GM12878 (cell line): ENCODE measurements around the gene ENG. TPM values are rescaled to one million over a fixed set of nuclear protein-coding genes. Genes with fewer than 3 reads are reported as not detected.

Source experiments
- ATAC-seq: fragments of 200-7000 bp; cut with Tn5 transposase; 3 replicates; pipeline ENCODE4 v1.9.1; 2020; ENCODE audit warnings: mild to moderate bottlenecking, moderate library complexity
- BruUV-seq: library from RNA; stranded (reverse); fragments of 400-500 nt; replicated peaks from 2 replicates; lab custom pipeline; 2021; lab: Mats Ljungman, UMichigan
- CTCF ChIA-PET: fragments of 300-600 bp; sonication (Branson Sonifier 250); formaldehyde crosslinking; extraction: SDS; loops from one replicate; lab custom pipeline; 2021; ENCODE audit warnings: inconsistent platforms; lab: Yijun Ruan, JAX
- POLR2A ChIA-PET: fragments of 350-600 bp; formaldehyde crosslinking; extraction: SDS; loops from one replicate; lab custom pipeline; 2021; ENCODE audit warnings: inconsistent platforms; lab: Charles Lee
- RAD21 ChIA-PET: fragments of 300-600 bp; sonication (Branson Sonifier 250); formaldehyde crosslinking; loops from one replicate; lab custom pipeline; 2023; ENCODE audit warnings: antibody characterized with exemption; ENCODE audit not compliant: unreplicated experiment; lab: Charles Lee
- SMC1A ChIA-PET: fragments of 300-600 bp; sonication (Branson Sonifier 250); formaldehyde crosslinking; loops from one replicate; lab custom pipeline; 2023; ENCODE audit not compliant: unreplicated experiment, uncharacterized antibody; lab: Charles Lee
- DNase-seq: peaks from one replicate; pipeline ENCODE4 v3.0.0-alpha.2; 2011; ENCODE audit warnings: low read depth, low spot score
- FAIRE-seq: peaks from 3 replicates; lab custom pipeline; 2011; peaks lifted over from hg19 to GRCh38; lab: Jason Lieb, UNC
- H2AFZ ChIP-seq: 2 replicates; pipeline ENCODE4 v1.6.0; 2011; ENCODE audit warnings: low read depth, low read length, control low read depth; ENCODE audit not compliant: control insufficient read depth
- H3K27ac ChIP-seq: 2 replicates; pipeline ENCODE4 v1.5.1; 2011; ENCODE audit warnings: control low read depth; ENCODE audit not compliant: control insufficient read depth, insufficient read depth
- H3K27me3 ChIP-seq, 2 experiments: replicated peaks in 1 of 2; 2 replicates each; pipeline versions ENCODE4 v1.6.0 to v1.6.1; 2011; ENCODE audit warnings: low read length in 1 of 2; ENCODE audit not compliant: control insufficient read depth in 2 of 2, insufficient read depth in 2 of 2
- H3K36me3 ChIP-seq, 2 experiments: 2 replicates each; pipeline ENCODE4 v1.5.1; 2011; ENCODE audit warnings: low read length in 1 of 2; ENCODE audit not compliant: control insufficient read depth in 2 of 2, insufficient read depth in 2 of 2
- H3K4me1 ChIP-seq: 2 replicates; pipeline ENCODE4 v1.6.1; 2011; ENCODE audit warnings: mild to moderate bottlenecking, low read length, moderate library complexity, mixed read lengths; ENCODE audit not compliant: control insufficient read depth, insufficient read depth
- H3K4me2 ChIP-seq: 2 replicates; pipeline ENCODE4 v1.6.0; 2011; ENCODE audit warnings: control low read depth; ENCODE audit not compliant: control insufficient read depth, insufficient read depth
- H3K4me3 ChIP-seq: fragments of 200-600 bp; sonication (generic); 2 replicates; pipeline ENCODE4 v1.5.1; 2016
- H3K79me2 ChIP-seq: 2 replicates; pipeline ENCODE4 v1.6.0; 2011; ENCODE audit warnings: low read length; ENCODE audit not compliant: control insufficient read depth, insufficient read depth
- H3K9ac ChIP-seq: 2 replicates; pipeline ENCODE4 v1.8.0; 2011; ENCODE audit warnings: low read length, control low read depth, mixed read lengths; ENCODE audit not compliant: control insufficient read depth, insufficient read depth
- H3K9me3 ChIP-seq: replicated peaks from 3 replicates; pipeline ENCODE4 v1.5.1; 2011; ENCODE audit warnings: mild to moderate bottlenecking, low read length; ENCODE audit not compliant: control insufficient read depth, insufficient read depth
- H4K20me1 ChIP-seq: 2 replicates; pipeline ENCODE4 v1.6.0; 2011; ENCODE audit not compliant: control insufficient read depth, insufficient read depth
- GABPA ChIP-seq: IDR thresholded peaks from 2 replicates; pipeline ENCODE4 v1.6.1; 2014; ENCODE audit warnings: antibody characterized with exemption, low read depth, mild to moderate bottlenecking, inconsistent platforms
- IKZF1 ChIP-seq: fragments of 450-650 bp; conservative IDR thresholded peaks from 2 replicates; pipeline ENCODE4 v1.6.1; 2017; ENCODE audit warnings: antibody characterized with exemption, mild to moderate bottlenecking
- MXI1 ChIP-seq: fragments of 150-350 bp; IDR thresholded peaks from 2 replicates; pipeline ENCODE4 v1.6.1; 2011; ENCODE audit warnings: low read depth, mild to moderate bottlenecking, inconsistent platforms, low read length, improper control_type of control experiment
- RAD51 ChIP-seq: fragments of 450-650 bp; IDR thresholded peaks from 2 replicates; pipeline ENCODE4 v1.6.1; 2016; ENCODE audit warnings: moderate library complexity, mild to moderate bottlenecking, inconsistent platforms
- STAT3 ChIP-seq: IDR thresholded peaks from 2 replicates; pipeline ENCODE4 v1.6.1; 2011; ENCODE audit warnings: low read depth, low read length, improper control_type of control experiment
- SUPT20H ChIP-seq: IDR thresholded peaks from 2 replicates; pipeline ENCODE4 v1.6.1; 2011; ENCODE audit warnings: low read depth, mild to moderate bottlenecking, low read length, moderate library complexity, borderline replicate concordance; ENCODE audit not compliant: control insufficient read depth
- SUZ12 ChIP-seq: fragments of 200-600 bp; sonication (generic); IDR thresholded peaks from one replicate; pipeline ENCODE4 v1.6.1; 2018; ENCODE audit warnings: antibody characterized with exemption, mild to moderate bottlenecking; ENCODE audit not compliant: unreplicated experiment
- WGBS: methylation state at CpG from one replicate; pipeline ENCODE4 v1.1.6; 2016; ENCODE audit warnings: low lambda C conversion rate; ENCODE audit not compliant: insufficient replicate concordance, insufficient coverage; ENCODE audit errors: missing lambda C conversion rate; 5-methylcytosine and 5-hydroxymethylcytosine counted together
- in situ Hi-C: fragments of 300-500 bp; cut with MboI; formaldehyde crosslinking; loops from 9 replicates; pipeline ENCODE4 v1.14.3; 2018; ENCODE audit warnings: mixed read lengths
- intact Hi-C: fragments of 100-400 bp; cut with micrococcal nuclease; formaldehyde crosslinking; loops from one replicate; pipeline ENCODE4 v1.14.2; 2022; ENCODE audit not compliant: unreplicated experiment
- polyA plus RNA-seq, 11 experiments: library from polyadenylated mRNA; depleted of rRNA in 4 of 11; unstranded in 6 of 11; stranded (reverse) in 5 of 11; fragments of >200 nt; fragmentation: Nextera tagmentation in 4 of 11; fragmentation: Illumina TruSeq in 1 of 11; extraction: Ambion mirVana in 4 of 11; extraction: Trizol in 1 of 11; gene quantifications; 1 replicate in 1 of 11; 2 replicates in 10 of 11; pipeline versions ENCODE4 v1.2.1 to v1.2.3, GENCODE V29; 2011 to 2016; ENCODE audit warnings: inconsistent platforms in 2 of 11, missing spikeins in 2 of 11, low read depth in 1 of 11
- total RNA-seq, 4 experiments: library from RNA; depleted of rRNA in 3 of 4; stranded (reverse); fragments of >200 nt in 3 of 4; fragmentation: Illumina TruSeq in 1 of 4; extraction: Trizol in 1 of 4; gene quantifications; 2 replicates each; pipeline versions ENCODE4 v1.2.1 to v1.2.3, GENCODE V29; 2013 to 2021
- TF ChIP-seq, protein P1 (sequence below): IDR thresholded peaks from 2 replicates; pipeline ENCODE4 v1.6.1; 2012; ENCODE audit warnings: improper control_type of control experiment, low read depth, low read length; ENCODE audit not compliant: insufficient replicate concordance
- TF ChIP-seq, protein P2 (sequence below): fragments of 450-650 bp; IDR thresholded peaks from 2 replicates; pipeline ENCODE4 v1.6.1; 2017; ENCODE audit warnings: mild to moderate bottlenecking, moderate library complexity

Gene ENG
- total and polyA plus RNA-seq, 10 of the 15 experiments (the other 5 are each of a cell fraction or from before 2014, with no cell fraction given) = 0.14 to 10.1 (median 2.0) TPM

DNA sequence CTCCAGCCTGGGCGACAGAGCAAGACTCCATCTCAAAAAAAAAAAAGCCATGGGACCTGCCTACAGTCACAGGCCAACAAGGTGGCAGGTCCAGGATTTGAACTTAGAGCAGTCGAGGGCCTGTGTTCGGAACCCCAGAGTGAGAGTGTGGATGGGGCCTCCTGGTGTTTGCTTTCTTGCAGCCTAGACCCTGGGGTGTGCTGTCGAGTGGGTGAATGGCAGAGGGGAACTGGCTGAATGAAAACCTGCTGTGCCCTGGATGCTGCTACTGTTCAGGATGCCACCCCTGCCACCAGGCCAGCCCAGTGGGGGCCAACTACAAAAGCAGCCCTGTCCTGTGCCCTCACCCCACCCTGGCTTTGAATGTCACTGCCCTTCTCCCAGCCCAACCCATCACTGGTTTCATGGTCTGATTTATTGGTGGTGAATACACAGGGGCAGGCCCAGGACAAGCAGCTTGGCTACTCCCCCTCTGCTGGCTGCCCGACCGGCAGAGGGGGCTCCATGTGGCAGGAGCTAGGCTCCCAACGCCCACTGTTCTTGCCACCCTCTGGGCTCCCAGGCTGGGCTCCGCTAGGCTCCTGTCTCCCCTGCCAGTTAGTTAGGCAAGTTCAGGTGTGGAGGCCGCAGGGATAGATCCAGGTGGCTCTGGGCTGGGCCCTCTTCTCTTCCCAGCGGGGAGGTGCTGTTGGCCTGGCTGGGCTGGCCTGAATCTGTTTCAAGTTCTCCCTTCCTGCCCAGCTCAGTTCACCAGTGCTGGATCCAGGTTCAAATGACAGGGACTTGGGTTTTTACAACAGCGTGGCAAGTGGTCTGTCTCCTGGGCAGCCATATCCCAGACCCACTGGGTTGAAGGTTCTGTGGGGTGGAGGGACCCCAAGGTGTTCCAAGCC, 39.6 kb downstream of the ENG start:
- TSS peak; percentile 35 for BruUV-seq
- ChIA-PET RAD21 (no interaction called here), POLR2A (interaction anchor here (0.6 kb wide), 1 partner anchor 74 kb away, joined by 5 read pairs; no protein-coding TSS in a partner anchor), SMC1A (no interaction called here), CTCF (interaction anchor here (0.6 kb wide), 1 partner anchor 38 kb away, joined by 3 read pairs; no protein-coding TSS in a partner anchor)
- Histone ChIP-seq H3K27ac (no peak overlapping the region), H3K4me1 (no peaks in the 10 kb centered on the region), H3K9me3 (no peaks in the 10 kb centered on the region), H4K20me1 (no peaks in the 10 kb centered on the region; the same call in 1 of the 2 replicates), H3K4me3 (no peak overlapping the region), H3K27me3 (no peaks in the 10 kb centered on the region), H2AFZ (no peak overlapping the region), H3K4me2 (no peak overlapping the region), H3K36me3 (peaks cover 0 to 22% of the 10 kb centered on the region in 2 experiments; a peak in 3 of 4 replicates), H3K9ac (no peak overlapping the region), H3K79me2 (no peaks in the 10 kb centered on the region)
- no peak for FAIRE-seq
- TF ChIP-seq SUPT20H (no peak), MXI1 (no peak), RAD51 (no peak), GABPA (no peak), SUZ12 (no peak), STAT3 (no peak), IKZF1 (no peak)
- TF ChIP-seq, protein P1, sequence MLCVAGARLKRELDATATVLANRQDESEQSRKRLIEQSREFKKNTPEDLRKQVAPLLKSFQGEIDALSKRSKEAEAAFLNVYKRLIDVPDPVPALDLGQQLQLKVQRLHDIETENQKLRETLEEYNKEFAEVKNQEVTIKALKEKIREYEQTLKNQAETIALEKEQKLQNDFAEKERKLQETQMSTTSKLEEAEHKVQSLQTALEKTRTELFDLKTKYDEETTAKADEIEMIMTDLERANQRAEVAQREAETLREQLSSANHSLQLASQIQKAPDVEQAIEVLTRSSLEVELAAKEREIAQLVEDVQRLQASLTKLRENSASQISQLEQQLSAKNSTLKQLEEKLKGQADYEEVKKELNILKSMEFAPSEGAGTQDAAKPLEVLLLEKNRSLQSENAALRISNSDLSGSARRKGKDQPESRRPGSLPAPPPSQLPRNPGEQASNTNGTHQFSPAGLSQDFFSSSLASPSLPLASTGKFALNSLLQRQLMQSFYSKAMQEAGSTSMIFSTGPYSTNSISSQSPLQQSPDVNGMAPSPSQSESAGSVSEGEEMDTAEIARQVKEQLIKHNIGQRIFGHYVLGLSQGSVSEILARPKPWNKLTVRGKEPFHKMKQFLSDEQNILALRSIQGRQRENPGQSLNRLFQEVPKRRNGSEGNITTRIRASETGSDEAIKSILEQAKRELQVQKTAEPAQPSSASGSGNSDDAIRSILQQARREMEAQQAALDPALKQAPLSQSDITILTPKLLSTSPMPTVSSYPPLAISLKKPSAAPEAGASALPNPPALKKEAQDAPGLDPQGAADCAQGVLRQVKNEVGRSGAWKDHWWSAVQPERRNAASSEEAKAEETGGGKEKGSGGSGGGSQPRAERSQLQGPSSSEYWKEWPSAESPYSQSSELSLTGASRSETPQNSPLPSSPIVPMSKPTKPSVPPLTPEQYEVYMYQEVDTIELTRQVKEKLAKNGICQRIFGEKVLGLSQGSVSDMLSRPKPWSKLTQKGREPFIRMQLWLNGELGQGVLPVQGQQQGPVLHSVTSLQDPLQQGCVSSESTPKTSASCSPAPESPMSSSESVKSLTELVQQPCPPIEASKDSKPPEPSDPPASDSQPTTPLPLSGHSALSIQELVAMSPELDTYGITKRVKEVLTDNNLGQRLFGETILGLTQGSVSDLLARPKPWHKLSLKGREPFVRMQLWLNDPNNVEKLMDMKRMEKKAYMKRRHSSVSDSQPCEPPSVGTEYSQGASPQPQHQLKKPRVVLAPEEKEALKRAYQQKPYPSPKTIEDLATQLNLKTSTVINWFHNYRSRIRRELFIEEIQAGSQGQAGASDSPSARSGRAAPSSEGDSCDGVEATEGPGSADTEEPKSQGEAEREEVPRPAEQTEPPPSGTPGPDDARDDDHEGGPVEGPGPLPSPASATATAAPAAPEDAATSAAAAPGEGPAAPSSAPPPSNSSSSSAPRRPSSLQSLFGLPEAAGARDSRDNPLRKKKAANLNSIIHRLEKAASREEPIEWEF = no peak
- TF ChIP-seq, protein P2, sequence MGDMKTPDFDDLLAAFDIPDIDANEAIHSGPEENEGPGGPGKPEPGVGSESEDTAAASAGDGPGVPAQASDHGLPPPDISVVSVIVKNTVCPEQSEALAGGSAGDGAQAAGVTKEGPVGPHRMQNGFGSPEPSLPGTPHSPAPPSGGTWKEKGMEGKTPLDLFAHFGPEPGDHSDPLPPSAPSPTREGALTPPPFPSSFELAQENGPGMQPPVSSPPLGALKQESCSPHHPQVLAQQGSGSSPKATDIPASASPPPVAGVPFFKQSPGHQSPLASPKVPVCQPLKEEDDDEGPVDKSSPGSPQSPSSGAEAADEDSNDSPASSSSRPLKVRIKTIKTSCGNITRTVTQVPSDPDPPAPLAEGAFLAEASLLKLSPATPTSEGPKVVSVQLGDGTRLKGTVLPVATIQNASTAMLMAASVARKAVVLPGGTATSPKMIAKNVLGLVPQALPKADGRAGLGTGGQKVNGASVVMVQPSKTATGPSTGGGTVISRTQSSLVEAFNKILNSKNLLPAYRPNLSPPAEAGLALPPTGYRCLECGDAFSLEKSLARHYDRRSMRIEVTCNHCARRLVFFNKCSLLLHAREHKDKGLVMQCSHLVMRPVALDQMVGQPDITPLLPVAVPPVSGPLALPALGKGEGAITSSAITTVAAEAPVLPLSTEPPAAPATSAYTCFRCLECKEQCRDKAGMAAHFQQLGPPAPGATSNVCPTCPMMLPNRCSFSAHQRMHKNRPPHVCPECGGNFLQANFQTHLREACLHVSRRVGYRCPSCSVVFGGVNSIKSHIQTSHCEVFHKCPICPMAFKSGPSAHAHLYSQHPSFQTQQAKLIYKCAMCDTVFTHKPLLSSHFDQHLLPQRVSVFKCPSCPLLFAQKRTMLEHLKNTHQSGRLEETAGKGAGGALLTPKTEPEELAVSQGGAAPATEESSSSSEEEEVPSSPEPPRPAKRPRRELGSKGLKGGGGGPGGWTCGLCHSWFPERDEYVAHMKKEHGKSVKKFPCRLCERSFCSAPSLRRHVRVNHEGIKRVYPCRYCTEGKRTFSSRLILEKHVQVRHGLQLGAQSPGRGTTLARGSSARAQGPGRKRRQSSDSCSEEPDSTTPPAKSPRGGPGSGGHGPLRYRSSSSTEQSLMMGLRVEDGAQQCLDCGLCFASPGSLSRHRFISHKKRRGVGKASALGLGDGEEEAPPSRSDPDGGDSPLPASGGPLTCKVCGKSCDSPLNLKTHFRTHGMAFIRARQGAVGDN = no peak
- DNase-seq = no peak
- in situ Hi-C loops = no loop called here
- 84% methylated on average over 11 of the region's 11 CpGs for WGBS
- ATAC-seq = no peak
- intact Hi-C loops = no loop called here
